Embryonic facial prominence (tissue), 1 donor: Measurements from ENCODE around the gene RPS19BP1.

Experiments used
- DNase-seq: peaks from one replicate; pipeline ENCODE4 v3.0.0-alpha.2; 2016; ENCODE audit errors: extremely low spot score

The RPS19BP1 gene

GRCh38 chr22:39490135-39490798, 42.3 kb downstream of the RPS19BP1 start:
- peak; percentile 52 for DNase-seq

DNA sequence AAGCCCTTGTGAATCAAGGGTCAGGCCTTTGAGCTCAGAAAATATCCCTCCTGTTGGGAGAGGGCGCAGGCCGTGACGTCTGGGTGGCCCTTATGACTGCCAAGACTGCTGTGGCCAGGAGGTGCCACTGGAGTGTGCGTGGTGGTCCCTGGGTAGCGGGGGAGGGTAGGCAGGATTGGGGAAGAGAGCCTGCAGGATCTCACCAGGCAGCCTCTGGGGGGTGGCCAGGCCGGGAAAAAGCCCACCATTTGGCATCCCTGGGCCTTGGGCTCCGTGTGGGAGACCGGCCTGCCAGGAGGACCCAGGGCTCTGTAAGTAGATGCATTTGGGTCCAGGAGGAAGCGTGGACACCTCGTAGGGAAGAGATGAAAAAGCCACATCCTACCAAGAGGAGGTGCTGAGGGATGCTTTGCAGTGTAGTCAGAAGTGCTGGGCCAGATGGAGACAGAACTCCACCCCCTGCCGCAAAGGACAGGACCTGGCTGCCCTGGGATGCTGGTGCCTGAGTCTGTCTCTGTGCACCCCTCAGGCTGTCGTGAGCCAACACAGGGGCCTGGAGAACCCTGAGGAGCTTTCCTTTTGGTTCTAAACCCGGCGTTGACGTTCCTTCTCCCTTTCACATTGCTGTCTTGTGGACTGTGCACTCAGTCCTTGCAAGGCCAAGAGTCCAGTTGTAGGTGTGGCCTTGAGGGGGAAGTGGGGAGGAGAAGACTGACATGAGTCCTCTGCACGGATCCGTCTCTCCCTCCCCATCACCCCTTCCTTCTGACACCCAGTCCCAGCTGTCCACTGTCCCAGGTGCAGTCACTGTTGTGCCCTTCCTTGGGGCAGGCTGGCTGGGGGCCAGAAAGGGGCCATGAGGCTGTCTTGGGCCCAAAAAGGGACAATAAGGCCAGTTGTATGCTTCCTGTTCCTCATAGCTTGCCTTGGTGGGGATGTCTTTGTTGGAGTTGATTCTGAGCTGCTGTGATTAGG, 43.2 kb downstream of the RPS19BP1 start:
- DNase-seq, result no peak

DNA sequence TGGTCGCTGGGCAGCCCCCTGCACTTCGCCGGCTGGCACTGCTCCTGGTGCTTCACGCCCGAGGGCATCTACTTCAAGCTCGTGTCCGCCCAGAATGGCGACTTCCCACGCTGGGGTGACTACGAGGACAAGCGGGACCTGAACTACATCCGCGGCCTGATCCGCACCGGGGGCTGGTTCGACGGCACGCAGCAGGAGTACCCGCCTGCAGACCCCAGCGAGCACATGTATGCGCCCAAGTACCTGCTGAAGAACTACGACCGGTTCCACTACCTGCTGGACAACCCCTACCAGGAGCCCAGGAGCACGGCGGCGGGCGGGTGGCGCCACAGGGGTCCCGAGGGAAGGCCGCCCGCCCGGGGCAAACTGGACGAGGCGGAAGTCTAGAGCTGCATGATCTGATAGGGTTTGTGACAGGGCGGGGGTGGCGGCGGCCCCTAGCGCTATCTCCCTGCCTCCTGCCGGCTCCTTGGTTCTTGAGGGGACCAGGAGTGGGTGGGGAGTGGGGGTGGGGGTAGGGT, 43.9 kb downstream of the RPS19BP1 start:
- no peak for DNase-seq

DNA sequence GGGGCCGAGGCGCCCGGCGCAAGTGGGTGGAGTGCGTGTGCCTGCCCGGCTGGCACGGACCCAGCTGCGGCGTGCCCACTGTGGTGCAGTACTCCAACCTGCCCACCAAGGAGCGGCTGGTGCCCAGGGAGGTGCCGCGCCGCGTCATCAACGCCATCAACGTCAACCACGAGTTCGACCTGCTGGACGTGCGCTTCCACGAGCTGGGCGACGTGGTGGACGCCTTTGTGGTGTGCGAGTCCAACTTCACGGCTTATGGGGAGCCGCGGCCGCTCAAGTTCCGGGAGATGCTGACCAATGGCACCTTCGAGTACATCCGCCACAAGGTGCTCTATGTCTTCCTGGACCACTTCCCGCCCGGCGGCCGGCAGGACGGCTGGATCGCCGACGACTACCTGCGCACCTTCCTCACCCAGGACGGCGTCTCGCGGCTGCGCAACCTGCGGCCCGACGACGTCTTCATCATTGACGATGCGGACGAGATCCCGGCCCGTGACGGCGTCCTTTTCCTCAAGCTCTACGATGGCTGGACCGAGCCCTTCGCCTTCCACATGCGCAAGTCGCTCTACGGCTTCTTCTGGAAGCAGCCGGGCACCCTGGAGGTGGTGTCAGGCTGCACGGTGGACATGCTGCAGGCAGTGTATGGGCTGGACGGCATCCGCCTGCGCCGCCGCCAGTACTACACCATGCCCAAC, 44.6 kb downstream of the RPS19BP1 start:
- no peak for DNase-seq

DNA sequence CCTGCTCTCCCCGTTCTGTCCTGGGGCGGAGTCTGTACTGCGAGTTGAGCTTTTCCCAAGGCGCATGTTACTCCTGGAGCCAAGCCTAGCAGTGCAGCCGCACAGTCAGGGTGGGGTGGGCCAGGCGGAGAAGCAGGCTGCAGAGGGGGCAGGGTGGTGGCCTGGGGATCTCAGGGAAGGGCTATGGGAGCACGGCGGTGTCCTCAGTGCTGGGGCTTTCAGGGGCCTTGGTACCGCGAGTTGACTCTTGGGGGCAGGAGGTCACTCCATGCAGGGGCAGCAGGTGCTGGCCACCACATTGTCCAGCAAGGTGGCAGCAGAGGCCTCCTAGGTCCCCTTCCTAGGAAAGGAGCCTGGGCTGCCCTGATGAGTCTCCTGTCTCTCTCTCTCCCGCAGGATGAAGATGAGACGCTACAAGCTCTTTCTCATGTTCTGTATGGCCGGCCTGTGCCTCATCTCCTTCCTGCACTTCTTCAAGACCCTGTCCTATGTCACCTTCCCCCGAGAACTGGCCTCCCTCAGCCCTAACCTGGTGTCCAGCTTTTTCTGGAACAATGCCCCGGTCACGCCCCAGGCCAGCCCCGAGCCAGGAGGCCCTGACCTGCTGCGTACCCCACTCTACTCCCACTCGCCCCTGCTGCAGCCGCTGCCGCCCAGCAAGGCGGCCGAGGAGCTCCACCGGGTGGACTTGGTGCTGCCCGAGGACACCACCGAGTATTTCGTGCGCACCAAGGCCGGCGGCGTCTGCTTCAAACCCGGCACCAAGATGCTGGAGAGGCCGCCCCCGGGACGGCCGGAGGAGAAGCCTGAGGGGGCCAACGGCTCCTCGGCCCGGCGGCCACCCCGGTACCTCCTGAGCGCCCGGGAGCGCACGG, 45.4 kb downstream of the RPS19BP1 start:
- DNase-seq, result no peak

GRCh38 chr22:39482768-39483167, 49.8 kb downstream of the RPS19BP1 start:
- no peak for DNase-seq

DNA sequence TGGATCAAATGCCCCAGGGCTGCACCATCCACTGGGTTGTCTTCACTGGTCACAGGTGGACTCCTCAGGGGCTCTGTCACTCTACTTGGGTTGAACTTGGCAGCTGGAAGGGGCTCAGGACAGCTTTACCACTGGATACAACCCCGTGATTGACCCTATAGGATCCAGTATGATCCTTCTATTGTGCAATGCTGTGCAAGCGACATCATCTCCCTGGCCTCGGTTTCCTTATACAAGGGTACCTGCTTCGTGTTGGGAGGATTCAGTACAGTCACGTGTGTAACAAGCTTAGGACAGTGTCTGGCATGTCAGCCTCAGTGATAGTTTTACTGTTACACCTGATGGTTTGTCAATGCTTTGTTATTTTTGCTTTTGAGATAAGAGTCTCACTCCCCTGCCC, 51.0 kb downstream of the RPS19BP1 start:
- DNase-seq, result no peak

- no peak for DNase-seq
Observed at GRCh38 chr22:39481054-39481453, 51.5 kb downstream of the RPS19BP1 start.

DNA sequence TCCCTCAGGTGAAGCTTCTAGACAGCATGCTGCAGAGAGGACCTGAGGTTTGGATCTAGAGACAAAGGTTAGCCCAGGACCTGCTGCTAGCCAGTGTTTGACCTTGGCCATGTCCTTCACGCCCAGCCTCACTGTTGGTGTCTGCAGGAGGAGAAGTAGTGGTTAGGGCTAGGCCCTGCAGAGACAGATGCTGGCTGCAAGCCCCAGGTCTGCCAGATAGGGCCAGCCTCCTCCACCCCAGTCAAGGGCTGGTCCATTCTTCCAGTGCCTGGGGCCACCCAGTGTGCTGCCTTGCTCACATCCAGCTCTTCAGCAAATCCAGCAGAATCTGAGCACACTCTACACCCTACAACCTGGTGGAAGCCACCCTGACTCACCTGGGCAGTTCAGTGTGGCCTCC, 52.0 kb downstream of the RPS19BP1 start:
- DNase-seq, result no peak

DNA sequence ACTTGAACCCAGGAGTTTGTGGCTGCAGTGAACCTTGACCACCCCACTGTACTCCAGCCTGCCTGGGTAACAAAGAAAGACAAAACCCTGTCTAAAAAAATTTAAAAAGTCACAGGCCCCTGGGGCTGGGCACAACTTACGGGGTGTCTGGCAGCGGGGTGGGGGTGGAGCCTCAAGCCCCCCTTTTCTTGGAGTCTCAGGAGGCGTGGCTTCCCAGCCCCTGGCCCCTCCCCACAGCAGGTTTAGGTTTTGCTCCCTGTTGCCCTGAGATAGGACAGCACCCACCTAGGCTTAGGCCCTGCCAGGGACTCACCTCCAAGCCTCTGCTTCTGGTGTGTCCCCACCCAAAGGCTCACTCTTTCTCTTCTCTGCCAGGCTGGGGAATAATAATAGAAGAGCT, 53.3 kb downstream of the RPS19BP1 start:
- DNase-seq, result no peak
